Trophoblast cell (in vitro differentiated cells and primary cell): ENCODE measurements around the gene CAPN13.

Source experiments
- DNase-seq, 2 donors: peaks; one replicate each; pipeline ENCODE4 v3.0.0-alpha.2; 2016
- H2AFZ ChIP-seq: 2 replicates; pipeline ENCODE4 v1.6.1; 2013; ENCODE audit warnings: low read length, moderate library complexity, mild to moderate bottlenecking; ENCODE audit not compliant: insufficient read depth, poor library complexity
- H2AK5ac ChIP-seq: 2 replicates; pipeline ENCODE4 v1.6.1; 2013; ENCODE audit warnings: mild to moderate bottlenecking, low read length
- H2BK120ac ChIP-seq: 2 replicates; pipeline ENCODE4 v1.6.1; 2013; ENCODE audit warnings: low read length, mild to moderate bottlenecking, moderate library complexity; ENCODE audit not compliant: insufficient read depth, poor library complexity
- H2BK12ac ChIP-seq: 2 replicates; pipeline ENCODE4 v1.6.1; 2013; ENCODE audit warnings: mild to moderate bottlenecking, low read length, moderate library complexity
- H2BK5ac ChIP-seq: 2 replicates; pipeline ENCODE4 v1.6.1; 2013; ENCODE audit warnings: low read length, low read depth, moderate library complexity, mild to moderate bottlenecking; ENCODE audit not compliant: poor library complexity
- H3K14ac ChIP-seq: 2 replicates; pipeline ENCODE4 v1.6.1; 2013; ENCODE audit warnings: mild to moderate bottlenecking, low read length
- H3K18ac ChIP-seq: 2 replicates; pipeline ENCODE4 v1.6.1; 2013; ENCODE audit warnings: mild to moderate bottlenecking, low read length
- H3K23ac ChIP-seq: 2 replicates; pipeline ENCODE4 v1.6.1; 2013; ENCODE audit warnings: low read length
- H3K27ac ChIP-seq: 2 replicates; pipeline ENCODE4 v1.5.1; 2013; ENCODE audit warnings: low read depth, mild to moderate bottlenecking, inconsistent platforms, low read length, moderate library complexity
- H3K27me3 ChIP-seq: 2 replicates; pipeline ENCODE4 v1.6.1; 2013; ENCODE audit warnings: inconsistent platforms, mild to moderate bottlenecking, low read length, moderate library complexity; ENCODE audit not compliant: insufficient read depth
- H3K36me3 ChIP-seq, 2 experiments: 1 replicate in 1 of 2; 2 replicates in 1 of 2; pipeline ENCODE4 v1.6.1; 2013; ENCODE audit warnings: low read length in 2 of 2, mild to moderate bottlenecking in 2 of 2, moderate library complexity in 1 of 2; ENCODE audit not compliant: insufficient read depth in 2 of 2, control insufficient read depth in 1 of 2
- H3K4ac ChIP-seq: 2 replicates; pipeline ENCODE4 v1.6.1; 2013; ENCODE audit warnings: low read depth, mild to moderate bottlenecking, low read length, moderate library complexity
- H3K4me1 ChIP-seq, 2 experiments: 1 replicate in 1 of 2; 2 replicates in 1 of 2; pipeline ENCODE4 v1.6.1; 2013; ENCODE audit warnings: low read length in 2 of 2, mild to moderate bottlenecking in 2 of 2, moderate library complexity in 1 of 2; ENCODE audit not compliant: insufficient read depth in 2 of 2, control insufficient read depth in 1 of 2
- H3K4me2 ChIP-seq: 2 replicates; pipeline ENCODE4 v1.6.1; 2013; ENCODE audit warnings: inconsistent platforms, mild to moderate bottlenecking, low read length, moderate library complexity
- H3K4me3 ChIP-seq: 2 replicates; pipeline ENCODE4 v1.5.1; 2013; ENCODE audit warnings: mild to moderate bottlenecking, low read depth, low read length, inconsistent platforms
- H3K79me1 ChIP-seq: one replicate; pipeline ENCODE4 v1.6.1; 2013; ENCODE audit warnings: low read length
- H3K79me2 ChIP-seq: 2 replicates; pipeline ENCODE4 v1.6.1; 2013; ENCODE audit warnings: low read length, mild to moderate bottlenecking; ENCODE audit not compliant: control insufficient read depth, insufficient read depth, poor library complexity
- H3K9ac ChIP-seq: 2 replicates; pipeline ENCODE4 v1.6.1; 2013; ENCODE audit warnings: mild to moderate bottlenecking, low read length
- H3K9me3 ChIP-seq: 2 replicates; pipeline ENCODE4 v1.6.1; 2013; ENCODE audit warnings: low read depth, mild to moderate bottlenecking, control low read depth, inconsistent platforms, low read length; ENCODE audit not compliant: insufficient read depth
- H4K12ac ChIP-seq: 2 replicates; pipeline ENCODE4 v1.6.1; 2013; ENCODE audit warnings: low read depth, mild to moderate bottlenecking, low read length, moderate library complexity
- H4K8ac ChIP-seq: 2 replicates; pipeline ENCODE4 v1.6.1; 2013; ENCODE audit warnings: low read depth, mild to moderate bottlenecking, low read length, moderate library complexity
- H4K91ac ChIP-seq: one replicate; pipeline ENCODE4 v1.6.1; 2013; ENCODE audit warnings: low read depth, mild to moderate bottlenecking, low read length, moderate library complexity
- WGBS: extraction: QIAGEN DNeasy Blood & Tissue Kit; methylation state at CpG from one replicate; pipeline ENCODE4 v1.1.7; 2013; ENCODE audit warnings: missing lambda C conversion rate; ENCODE audit not compliant: insufficient read length, insufficient coverage; ENCODE audit errors: extremely low coverage; 5-methylcytosine and 5-hydroxymethylcytosine counted together

The CAPN13 gene

GRCh38 chr2:30705711-30706533 lies 101.3 kb downstream of the CAPN13 start:
- H4K91ac ChIP-seq = peak overlapping the region; percentile 37
- peaks cover 1% of the 10 kb centered on the region for H3K9me3 ChIP-seq
- peak overlapping the region; percentile 31 for H3K18ac ChIP-seq
- no peaks in the 10 kb centered on the region for H3K27me3 ChIP-seq
- no peak overlapping the region for H2BK5ac ChIP-seq
- H3K4ac ChIP-seq = no peak overlapping the region
- WGBS = no CpG with 5 or more reads among the region's 10 CpGs
- H3K79me1 ChIP-seq = peaks cover 7% of the 10 kb centered on the region
- H4K12ac ChIP-seq = no peak overlapping the region
- H3K4me3 ChIP-seq = no peak overlapping the region
- H2BK12ac ChIP-seq = peak overlapping the region; percentile 56
- DNase-seq = no peak
- no peak overlapping the region for H3K27ac ChIP-seq
- H3K4me2 ChIP-seq = no peak overlapping the region
- H3K9ac ChIP-seq = no peak overlapping the region
- H2AFZ ChIP-seq = no peak overlapping the region
- peak overlapping the region; percentile 8 for H2AK5ac ChIP-seq
- H3K79me2 ChIP-seq = no peaks in the 10 kb centered on the region
- no peaks in the 10 kb centered on the region for H3K36me3 ChIP-seq
- no peaks in the 10 kb centered on the region for H3K4me1 ChIP-seq
- H2BK120ac ChIP-seq = peak overlapping the region; percentile 56
- no peak overlapping the region for H3K23ac ChIP-seq
- no peak overlapping the region for H4K8ac ChIP-seq
- peak overlapping the region; percentile 11 for H3K14ac ChIP-seq

DNA sequence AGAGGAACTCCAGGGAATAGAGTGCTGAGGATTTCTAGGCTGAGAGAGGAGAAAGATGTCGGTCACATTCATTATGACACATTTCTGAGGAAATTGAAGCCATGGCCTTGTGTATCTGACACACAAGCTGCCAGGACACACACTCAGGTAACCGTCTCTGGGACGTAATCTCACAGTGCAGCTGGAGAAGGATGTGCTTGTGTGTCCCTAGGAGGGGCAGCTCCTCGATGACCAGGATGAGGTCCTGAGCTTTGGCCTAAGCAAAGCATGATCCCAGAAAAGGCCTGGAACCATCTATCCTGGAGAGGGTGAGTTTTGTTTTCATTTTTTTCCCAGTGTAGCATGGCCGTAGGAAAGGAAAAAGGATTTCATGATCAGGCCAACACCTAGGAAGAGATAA lies 102.2 kb downstream of the CAPN13 start:
- Histone ChIP-seq H3K14ac (no peak overlapping the region), H4K8ac (no peak overlapping the region), H2BK12ac (no peak overlapping the region), H3K4me2 (no peak overlapping the region), H3K79me1 (peaks cover 7% of the 10 kb centered on the region), H3K9me3 (peaks cover 3% of the 10 kb centered on the region), H2BK5ac (no peak overlapping the region), H2AFZ (no peak overlapping the region), H3K79me2 (no peaks in the 10 kb centered on the region), H3K4ac (no peak overlapping the region), H2BK120ac (no peak overlapping the region), H3K36me3 (peaks cover 0 to 2% of the 10 kb centered on the region in 2 experiments), H3K23ac (no peak overlapping the region), H3K27me3 (no peaks in the 10 kb centered on the region), H3K18ac (no peak overlapping the region), H4K91ac (no peak overlapping the region), H3K27ac (no peak overlapping the region), H3K4me1 (no peaks in the 10 kb centered on the region), H2AK5ac (peak overlapping the region; percentile 52), H3K9ac (no peak overlapping the region), H3K4me3 (no peak overlapping the region), H4K12ac (no peak overlapping the region)
- no peak for DNase-seq
- WGBS = no CpG with 5 or more reads among the region's 5 CpGs

- Histone ChIP-seq H3K4me1 (no peaks in the 10 kb centered on the region), H4K12ac (no peak overlapping the region), H3K79me2 (no peaks in the 10 kb centered on the region), H2BK5ac (no peak overlapping the region), H3K27me3 (no peaks in the 10 kb centered on the region), H3K14ac (no peak overlapping the region), H3K4ac (no peak overlapping the region), H3K9ac (no peak overlapping the region), H2BK120ac (no peak overlapping the region), H3K27ac (no peak overlapping the region), H3K4me3 (no peak overlapping the region), H2BK12ac (no peak overlapping the region), H4K8ac (no peak overlapping the region), H2AFZ (no peak overlapping the region), H3K18ac (no peak overlapping the region), H3K9me3 (peaks cover 3% of the 10 kb centered on the region), H3K23ac (no peak overlapping the region), H3K4me2 (no peak overlapping the region), H3K79me1 (peaks cover 7% of the 10 kb centered on the region), H4K91ac (no peak overlapping the region), H2AK5ac (no peak overlapping the region), H3K36me3 (peaks cover 0 to 2% of the 10 kb centered on the region in 2 experiments)
- WGBS = no CpG with 5 or more reads among the region's 3 CpGs
- DNase-seq = peak in 1 of 2 donors; percentile 81
These were observed 102.8 kb downstream of the CAPN13 start for GRCh38 chr2:30704309-30705020.

GRCh38 chr2:30702694-30703093 lies 104.6 kb downstream of the CAPN13 start:
- H2AFZ ChIP-seq = no peak overlapping the region
- H3K27ac ChIP-seq = no peak overlapping the region
- H2BK12ac ChIP-seq = no peak overlapping the region
- no peak overlapping the region for H3K9ac ChIP-seq
- H3K23ac ChIP-seq = no peak overlapping the region
- H4K12ac ChIP-seq = no peak overlapping the region
- no peak overlapping the region for H2AK5ac ChIP-seq
- no peak overlapping the region for H3K4me2 ChIP-seq
- no peak overlapping the region for H3K4me3 ChIP-seq
- H4K8ac ChIP-seq = no peak overlapping the region
- H3K27me3 ChIP-seq = no peaks in the 10 kb centered on the region
- no CpG with 5 or more reads among the region's 1 CpG for WGBS
- H3K9me3 ChIP-seq = peaks cover 4% of the 10 kb centered on the region
- no peak overlapping the region for H3K4ac ChIP-seq
- peaks cover 7% of the 10 kb centered on the region for H3K79me1 ChIP-seq
- no peaks in the 10 kb centered on the region for H3K4me1 ChIP-seq
- H2BK120ac ChIP-seq = no peak overlapping the region
- H3K79me2 ChIP-seq = no peaks in the 10 kb centered on the region
- H2BK5ac ChIP-seq = no peak overlapping the region
- H3K18ac ChIP-seq = no peak overlapping the region
- H3K14ac ChIP-seq = no peak overlapping the region
- peaks cover 0 to 2% of the 10 kb centered on the region in 2 experiments for H3K36me3 ChIP-seq
- DNase-seq = peak in 1 of 2 donors; percentile 16
- no peak overlapping the region for H4K91ac ChIP-seq
